CD4-positive, alpha-beta memory T cell (primary cell): ENCODE data around the gene COMMD4. TPM values are rescaled to one million over a fixed set of nuclear protein-coding genes. Genes with fewer than 3 reads are reported as not detected.
"Not testable (repeated sequence)": the region's sequence is repeated elsewhere in the genome, so short reads cannot be mapped to it uniquely, and the experiment has no call there.

ENCODE experiments used
- CTCF ChIA-PET: fragments of 350-600 bp; sonication (Branson Sonifier 250); formaldehyde crosslinking; loops from one replicate; lab custom pipeline; 2021; ENCODE audit warnings: inconsistent platforms; ENCODE audit not compliant: partially characterized antibody; lab: Charles Lee
- POLR2A ChIA-PET: fragments of 350-600 bp; sonication (Branson Sonifier 250); formaldehyde crosslinking; loops from one replicate; lab custom pipeline; 2021; ENCODE audit not compliant: partially characterized antibody; lab: Charles Lee
- DNase-seq, 5 donors: peaks; one replicate each; pipeline versions ENCODE4 v3.0.0 to v3.0.0-alpha.2; 2020 to 2022; ENCODE audit warnings: mixed read lengths in 1 of 5
- H3K27ac ChIP-seq: one replicate; pipeline ENCODE4 v1.7.0; 2013; ENCODE audit warnings: low read depth, low read length
- H3K27me3 ChIP-seq: 2 replicates; pipeline ENCODE4 v1.7.0; 2013; ENCODE audit warnings: mild to moderate bottlenecking, low read length, moderate library complexity; ENCODE audit not compliant: insufficient read depth
- H3K36me3 ChIP-seq: 2 replicates; pipeline ENCODE4 v1.7.0; 2013; ENCODE audit warnings: mild to moderate bottlenecking, low read length, moderate library complexity; ENCODE audit not compliant: insufficient read depth
- H3K4me1 ChIP-seq: 2 replicates; pipeline ENCODE4 v1.7.0; 2013; ENCODE audit warnings: mild to moderate bottlenecking, low read length, moderate library complexity; ENCODE audit not compliant: insufficient read depth
- H3K4me3 ChIP-seq, 2 donors: one replicate each; pipeline ENCODE4 v1.7.0; 2013; ENCODE audit warnings: low read length in 2 of 2, mild to moderate bottlenecking in 1 of 2
- H3K9me3 ChIP-seq, 2 donors: one replicate each; pipeline ENCODE4 v1.7.0; 2013; ENCODE audit warnings: low read length in 2 of 2, control low read depth in 1 of 2; ENCODE audit not compliant: control insufficient read depth in 1 of 2
- H3K27ac Mint-ChIP-seq, 7 donors: one replicate each; pipeline ENCODE4 v1.8.0; 2020 to 2021; ENCODE audit warnings: mixed read lengths in 7 of 7, mild to moderate bottlenecking in 6 of 7, inconsistent platforms in 3 of 7, moderate library complexity in 3 of 7
- H3K27me3 Mint-ChIP-seq, 2 donors: one replicate each; pipeline ENCODE4 v1.8.0; 2020 to 2021; ENCODE audit warnings: mixed read lengths in 2 of 2
- H3K36me3 Mint-ChIP-seq, 2 donors: one replicate each; pipeline ENCODE4 v1.8.0; 2020 to 2021; ENCODE audit warnings: mixed read lengths in 2 of 2, inconsistent platforms in 1 of 2, mild to moderate bottlenecking in 1 of 2
- H3K4me1 Mint-ChIP-seq, 4 donors: one replicate each; pipeline ENCODE4 v1.8.0; 2020 to 2021; ENCODE audit warnings: mixed read lengths in 4 of 4, mild to moderate bottlenecking in 1 of 4
- H3K4me3 Mint-ChIP-seq, 8 donors: one replicate each; pipeline ENCODE4 v1.8.0; 2020 to 2021; ENCODE audit warnings: mixed read lengths in 8 of 8, mild to moderate bottlenecking in 7 of 8, moderate library complexity in 6 of 8, inconsistent platforms in 3 of 8
- H3K9me3 Mint-ChIP-seq, 8 donors: one replicate each; pipeline ENCODE4 v1.8.0; 2020 to 2021; ENCODE audit warnings: mixed read lengths in 8 of 8, mild to moderate bottlenecking in 5 of 8, inconsistent platforms in 3 of 8, moderate library complexity in 1 of 8
- intact Hi-C: fragments of 100-400 bp; cut with micrococcal nuclease; formaldehyde crosslinking; loops from one replicate; pipeline ENCODE4 v1.15.1; 2023
- polyA plus RNA-seq, 2 donors: library from polyadenylated mRNA; unstranded; fragments of 300-500 nt; fragmentation: Illumina TruSeq; gene quantifications; one replicate each; pipeline ENCODE4 v1.2.3, GENCODE V29; 2021
- total RNA-seq, 2 experiments: library from RNA; stranded (reverse); gene quantifications; one replicate each; pipeline ENCODE4 v1.2.3, GENCODE V29; 2021

COMMD4 gene
- total RNA-seq (10 to 100 TPM; 33.9 to 36.4 TPM), polyA plus RNA-seq (10 to 100 TPM; 41.0 to 45.6 TPM)

DNA sequence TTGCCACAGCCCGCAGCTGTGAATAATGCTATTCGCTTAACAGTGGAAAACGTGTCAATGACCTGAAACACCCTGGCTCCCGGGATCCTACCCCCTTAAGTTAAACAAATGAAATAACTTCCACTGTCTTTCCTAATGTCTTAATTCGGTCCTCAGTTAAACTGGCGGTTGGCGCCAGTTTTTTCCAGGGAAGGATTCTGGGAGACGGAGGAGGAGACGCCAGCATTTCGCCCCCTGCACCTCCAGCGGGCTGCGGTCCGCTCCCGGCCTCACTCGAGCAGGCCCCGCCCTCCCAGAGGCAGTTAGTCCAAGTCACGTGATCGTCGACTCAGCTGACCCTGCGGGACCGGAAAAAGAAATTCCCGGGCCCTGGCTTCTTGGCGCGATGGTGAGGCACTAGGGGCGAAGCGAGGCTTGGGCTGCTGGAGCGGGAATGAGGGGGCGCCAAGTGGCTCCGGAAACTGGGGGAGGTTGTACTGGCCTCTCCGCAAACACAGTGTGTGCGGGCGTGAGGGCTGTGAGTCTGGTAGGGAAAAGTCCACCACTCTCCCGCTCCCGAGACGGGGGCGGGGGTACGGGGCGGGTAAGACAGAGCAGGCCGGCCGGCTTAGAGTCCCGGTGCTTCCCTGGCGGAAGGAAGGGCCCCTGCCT is at the start of gene COMMD4:
Gene COMMD4 (plus strand): TSS at position 359 of the 651 bp plus-strand sequence. CDS start 27 bp downstream, at position 386.
- no peaks in the 10 kb centered on the region for H3K9me3 ChIP-seq
- Mint-ChIP-seq H3K36me3 (peaks cover 5 to 12% of the 10 kb centered on the region in 2 donors), H3K9me3 (no peaks in the 10 kb centered on the region), H3K4me3 (peak within 1 kb of the TSS; percentile 90 to 93 (median 92)), H3K27ac (peak within 1 kb of the TSS; percentile 81 to 92 (median 91)), H3K4me1 (peaks cover 9 to 26% (median 18%) of the 10 kb centered on the region in 4 donors), H3K27me3 (no peaks in the 10 kb centered on the region)
- no peaks in the 10 kb centered on the region for H3K27me3 ChIP-seq
- peak; percentile 58 to 71 (median 63) for DNase-seq
- ChIA-PET POLR2A (interaction anchor here (1.8 to 3.4 kb wide), 3 partner anchors 11 to 32 kb away, joined by 4 to 21 read pairs (median 11); partner anchors contain the start of genes MAN2C1 and NEIL1), CTCF (interaction anchor here (1.2 to 2.4 kb wide), 2 partner anchors 10 to 32 kb away, joined by 4 to 12 read pairs; partner anchors contain the start of gene MAN2C1)
- H3K36me3 ChIP-seq, result peaks cover 5% of the 10 kb centered on the region
- H3K4me3 ChIP-seq, result peak within 1 kb of the TSS; percentile 47 to 68
- intact Hi-C loops, result no loop called here
- peak within 1 kb of the TSS; percentile 27 for H3K27ac ChIP-seq
- peaks cover 15% of the 10 kb centered on the region for H3K4me1 ChIP-seq

DNA sequence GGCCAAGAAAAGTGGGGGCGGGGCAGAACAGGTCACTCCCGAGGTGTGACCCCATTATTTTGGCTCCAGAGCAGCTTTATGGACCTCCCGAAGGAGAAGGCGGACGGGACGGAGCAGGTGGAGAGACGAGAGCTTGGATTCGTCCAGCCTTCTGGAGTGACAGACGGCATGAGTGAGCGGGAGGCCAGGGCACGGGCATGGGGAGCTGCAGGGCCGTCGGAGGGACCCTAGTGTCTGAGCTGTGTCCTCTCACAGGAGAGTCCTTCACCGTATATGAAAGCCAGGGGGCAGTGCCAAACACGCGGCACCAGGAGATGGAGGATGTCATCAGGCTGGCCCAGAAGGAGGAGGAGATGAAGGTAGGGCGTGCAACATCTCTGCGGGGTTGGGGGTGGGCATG is 42.2 kb upstream of the COMMD4 start:
- H3K27ac Mint-ChIP-seq, POLR2A ChIA-PET, H3K9me3 Mint-ChIP-seq, intact Hi-C loops, H3K36me3 ChIP-seq, H3K4me3 ChIP-seq, H3K9me3 ChIP-seq, H3K4me1 ChIP-seq, H3K27me3 Mint-ChIP-seq, DNase-seq, H3K4me3 Mint-ChIP-seq, H3K27ac ChIP-seq, H3K27me3 ChIP-seq, H3K36me3 Mint-ChIP-seq, CTCF ChIA-PET, H3K4me1 Mint-ChIP-seq: not testable (repeated sequence)

DNA sequence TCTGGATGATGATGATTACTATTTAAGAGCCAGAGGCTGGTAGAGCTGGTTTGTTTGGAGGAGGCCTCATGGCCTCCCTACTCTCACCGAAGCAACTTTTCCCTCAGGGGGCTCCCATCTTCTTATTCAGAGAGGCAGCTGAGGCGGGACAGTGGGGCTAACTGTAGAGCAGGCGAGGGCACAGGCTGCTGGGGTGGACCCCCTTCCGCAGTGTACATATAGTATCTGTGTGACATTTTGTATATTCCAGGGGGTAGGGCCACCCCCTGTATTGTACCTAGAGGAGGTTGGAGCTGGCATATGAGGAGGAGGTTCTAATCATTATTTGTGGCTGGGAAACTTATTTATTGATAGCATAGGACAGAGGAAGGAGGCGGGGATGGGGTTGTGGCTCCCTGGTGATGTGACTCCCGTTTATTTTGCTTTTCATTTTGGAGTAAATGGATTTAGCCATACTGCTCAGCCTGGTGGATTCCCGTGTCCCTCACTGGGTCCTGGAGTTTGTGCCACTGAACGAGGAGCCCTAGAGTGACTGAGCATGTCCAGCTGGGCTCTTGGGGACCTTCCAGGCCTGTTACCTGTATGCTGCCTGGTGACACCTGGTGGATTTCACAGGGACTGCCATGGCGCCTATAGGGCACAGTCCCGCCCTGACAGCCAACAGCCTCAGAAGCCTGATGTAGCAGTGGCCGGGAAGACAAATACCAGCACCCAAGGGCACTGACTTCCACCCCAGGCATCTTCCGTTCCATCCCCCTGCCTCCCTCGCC is 37.1 kb upstream of the COMMD4 start:
- H3K4me1 ChIP-seq, intact Hi-C loops, H3K27me3 ChIP-seq, H3K9me3 Mint-ChIP-seq, H3K4me3 ChIP-seq, H3K27me3 Mint-ChIP-seq, H3K4me1 Mint-ChIP-seq, H3K4me3 Mint-ChIP-seq, H3K27ac ChIP-seq, H3K36me3 ChIP-seq, H3K9me3 ChIP-seq, POLR2A ChIA-PET, H3K27ac Mint-ChIP-seq, H3K36me3 Mint-ChIP-seq: not testable (repeated sequence)
- CTCF ChIA-PET, result interaction anchor here (0.6 to 1.8 kb wide), 2 partner anchors 192 to 269 kb away, joined by 3 to 6 read pairs; no protein-coding TSS in a partner anchor
- peak in 2 of 5 donors; percentile 7 to 13 for DNase-seq

DNA sequence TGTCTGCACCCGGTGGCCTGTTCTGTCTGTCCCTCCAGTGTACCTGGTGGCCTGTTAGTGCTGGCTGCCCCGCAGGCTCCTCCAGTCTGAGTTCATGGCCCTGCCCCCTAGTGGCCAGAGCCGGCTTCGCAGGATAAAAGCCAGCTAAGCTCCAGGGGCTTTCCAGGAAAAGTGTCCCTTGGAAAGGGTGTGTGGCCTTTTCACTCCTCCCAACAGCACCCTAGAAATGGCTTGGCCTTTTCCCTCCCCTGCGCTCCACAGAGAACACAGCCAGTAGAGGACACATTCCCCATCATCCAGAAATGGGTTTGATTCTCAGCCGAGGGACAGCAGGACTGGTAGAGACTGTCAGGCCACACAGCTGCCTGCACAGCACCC is 36.6 kb upstream of the COMMD4 start:
- H3K4me1 Mint-ChIP-seq, H3K36me3 ChIP-seq, H3K4me3 Mint-ChIP-seq, H3K9me3 ChIP-seq, H3K9me3 Mint-ChIP-seq, intact Hi-C loops, H3K36me3 Mint-ChIP-seq, H3K4me3 ChIP-seq, POLR2A ChIA-PET, H3K27me3 ChIP-seq, H3K27ac ChIP-seq, H3K4me1 ChIP-seq, H3K27me3 Mint-ChIP-seq: not testable (repeated sequence)
- H3K27ac Mint-ChIP-seq, result peak overlapping the region in 1 of 7 donors; percentile 76
- CTCF ChIA-PET, result interaction anchor here (1.8 kb wide), 1 partner anchor 270 kb away, joined by 6 read pairs; no protein-coding TSS in a partner anchor
- DNase-seq, result peak; percentile 60 to 68 (median 64)

DNA sequence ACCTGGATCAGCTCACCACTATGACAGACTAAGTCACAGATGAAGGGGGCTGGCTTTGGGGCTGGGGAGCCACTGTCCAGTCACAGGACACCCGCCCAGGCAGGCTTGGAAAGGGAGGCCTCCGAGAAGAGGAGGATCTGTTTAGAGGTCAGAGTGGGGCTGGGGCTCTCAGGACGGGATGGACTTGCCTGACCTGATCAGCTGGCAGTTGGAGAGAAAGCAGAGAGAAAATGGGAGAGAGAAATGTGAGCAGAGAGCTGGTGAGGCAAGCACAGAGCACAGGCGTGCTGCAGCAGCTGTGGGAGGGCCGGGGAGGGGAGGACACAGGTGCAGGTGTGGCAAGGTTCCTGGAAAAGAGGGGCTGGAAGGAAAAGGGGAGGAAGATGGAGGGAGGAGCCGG is 35.8 kb upstream of the COMMD4 start:
- H3K27me3 Mint-ChIP-seq, result peaks cover 1 to 12% of the 10 kb centered on the region in 2 donors
- H3K9me3 Mint-ChIP-seq, H3K27ac Mint-ChIP-seq, H3K9me3 ChIP-seq, intact Hi-C loops, H3K4me3 ChIP-seq, POLR2A ChIA-PET, H3K36me3 ChIP-seq, DNase-seq, H3K36me3 Mint-ChIP-seq, H3K27ac ChIP-seq, H3K27me3 ChIP-seq, H3K4me1 Mint-ChIP-seq, H3K4me3 Mint-ChIP-seq, H3K4me1 ChIP-seq: not testable (repeated sequence)
- CTCF ChIA-PET, result interaction anchor here (0.8 to 1.8 kb wide), 2 partner anchors 269 to 271 kb away, joined by 3 to 6 read pairs; no protein-coding TSS in a partner anchor

DNA sequence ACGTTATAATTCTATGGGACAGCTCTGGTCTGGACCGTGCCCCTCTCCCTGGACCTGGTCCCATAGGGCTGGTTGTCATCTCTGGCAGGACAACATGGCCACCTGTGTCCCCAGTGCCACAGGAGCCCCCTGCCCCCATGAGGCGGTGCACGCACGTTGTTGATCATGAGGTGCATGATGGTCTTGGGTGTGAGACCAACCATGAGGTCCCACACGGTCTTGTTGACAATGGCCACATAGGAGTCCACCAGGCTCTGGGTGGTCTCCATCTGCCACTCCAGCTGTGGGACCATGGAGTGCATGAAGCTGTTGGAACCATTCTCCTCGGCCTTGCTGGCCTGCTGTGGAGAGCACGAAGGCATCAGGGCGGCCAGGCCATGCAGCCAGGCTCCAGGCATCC is 33.5 kb upstream of the COMMD4 start:
- no peak overlapping the region for H3K27ac ChIP-seq
- H3K27me3 Mint-ChIP-seq, result peaks cover 7 to 18% of the 10 kb centered on the region in 2 donors
- H3K27ac Mint-ChIP-seq, result no peak overlapping the region
- intact Hi-C loops, result no loop called here
- H3K27me3 ChIP-seq, result no peaks in the 10 kb centered on the region
- H3K9me3 ChIP-seq, result no peaks in the 10 kb centered on the region
- DNase-seq, result no peak
- H3K4me1 Mint-ChIP-seq, result no peaks in the 10 kb centered on the region
- CTCF ChIA-PET, result interaction anchor here (0.8 kb wide), 1 partner anchor 273 kb away, joined by 3 read pairs; no protein-coding TSS in a partner anchor
- no peaks in the 10 kb centered on the region for H3K36me3 Mint-ChIP-seq
- H3K4me3 Mint-ChIP-seq, result no peak overlapping the region
- H3K4me3 ChIP-seq, result no peak overlapping the region
- POLR2A ChIA-PET, result no interaction called here
- no peaks in the 10 kb centered on the region for H3K36me3 ChIP-seq
- no peaks in the 10 kb centered on the region for H3K9me3 Mint-ChIP-seq
- H3K4me1 ChIP-seq, result no peaks in the 10 kb centered on the region

DNA sequence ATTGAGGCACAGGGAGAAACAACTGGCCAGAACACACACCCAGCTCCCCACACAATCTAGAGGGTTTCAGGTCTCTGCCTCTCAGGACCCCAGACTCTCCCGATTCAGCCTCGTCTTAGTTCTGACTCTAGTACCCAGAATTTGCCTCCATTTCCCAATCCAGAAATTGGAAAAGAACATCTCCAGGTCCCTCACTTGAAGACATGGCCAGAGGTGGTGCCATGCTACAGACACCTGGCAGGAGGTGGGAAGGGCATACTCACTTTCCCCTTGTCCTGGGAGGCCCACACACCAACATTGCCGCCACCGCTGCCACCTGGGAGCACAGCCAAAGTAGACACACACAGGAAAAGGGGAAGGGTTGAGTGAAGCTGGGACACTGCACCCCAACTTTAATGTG is 33.1 kb upstream of the COMMD4 start:
- H3K4me1 Mint-ChIP-seq, H3K4me3 ChIP-seq, H3K9me3 Mint-ChIP-seq, H3K27ac Mint-ChIP-seq, H3K27me3 ChIP-seq, POLR2A ChIA-PET, H3K36me3 Mint-ChIP-seq, H3K36me3 ChIP-seq, DNase-seq, H3K27ac ChIP-seq, H3K9me3 ChIP-seq, H3K4me1 ChIP-seq, H3K4me3 Mint-ChIP-seq, intact Hi-C loops: not testable (repeated sequence)
- H3K27me3 Mint-ChIP-seq, result peaks cover 10 to 20% of the 10 kb centered on the region in 2 donors
- CTCF ChIA-PET, result interaction anchor here (0.8 kb wide), 1 partner anchor 274 kb away, joined by 3 read pairs; no protein-coding TSS in a partner anchor
